Pancreas (tissue), 10 donors: ENCODE measurements around the gene MMP15. TPM values are rescaled to one million over a fixed set of nuclear protein-coding genes. Genes with fewer than 3 reads are reported as not detected.

Experiments
- ATAC-seq, 4 donors: fragments of 200-7000 bp; cut with Tn5 transposase; one replicate each; pipeline versions ENCODE4 v1.8.0 to v1.9.1; 2020; ENCODE audit warnings: mild to moderate bottlenecking in 4 of 4, moderate library complexity in 4 of 4
- DNase-seq, 6 donors: peaks; one replicate each; pipeline ENCODE4 v3.0.0-alpha.2; 2020
- FAIRE-seq: peaks from 2 replicates; lab custom pipeline; 2012; peaks lifted over from hg19 to GRCh38; lab: Jason Lieb, UNC
- H3K27ac ChIP-seq, 4 donors: fragments of 200-600 bp; sonication (generic); 1 replicate in 3 of 4; 2 replicates in 1 of 4; pipeline versions ENCODE4 v1.5.0 to v1.8.0; 2020
- H3K27me3 ChIP-seq, 4 donors: fragments of 200-600 bp; one replicate each; pipeline ENCODE4 v1.8.0; 2021
- H3K36me3 ChIP-seq, 3 donors: fragments of 200-600 bp; sonication (generic) in 1 of 3; one replicate each; pipeline versions ENCODE4 v1.5.0 to v1.8.0; 2020 to 2021
- H3K4me1 ChIP-seq, 3 donors: fragments of 200-600 bp; one replicate each; pipeline ENCODE4 v1.8.0; 2021
- H3K4me3 ChIP-seq, 4 donors: fragments of 200-600 bp; sonication (generic) in 2 of 4; one replicate each; pipeline versions ENCODE4 v1.5.0 to v1.8.0; 2020 to 2021
- H3K9me3 ChIP-seq, 4 donors: fragments of 200-600 bp; one replicate each; pipeline ENCODE4 v1.8.0; 2021
- WGBS, 2 donors: extraction: QIAGEN DNeasy Blood & Tissue Kit; methylation state at CpG; one replicate each; pipeline ENCODE4 v1.1.7; 2013; 5-methylcytosine and 5-hydroxymethylcytosine counted together
- intact Hi-C, 3 donors: fragments of 100-400 bp; cut with DNase I; formaldehyde crosslinking; loops; one replicate each; pipeline versions ENCODE4 v1.11.1 to v1.14.2; 2022
- polyA plus RNA-seq, 2 donors: library from polyadenylated mRNA; stranded (reverse); fragments of 200-250 nt; gene quantifications; one replicate each; pipeline ENCODE4 v1.2.3, GENCODE V29; 2013
- total RNA-seq, 6 donors: library from RNA; stranded (reverse); fragmentation: NEBNext Ultra II Directional in 4 of 6; extraction: Animal tissue kit (Norgen Biotek cat#: 25700) in 4 of 6; gene quantifications; one replicate each; pipeline versions ENCODE4 v1.2.1 to v1.2.4, GENCODE V29; 2021 to 2023
- TF ChIP-seq, protein P1 (sequence below), 4 donors: fragments of 200-600 bp; sonication (generic) in 3 of 4; IDR thresholded peaks; one replicate each; pipeline versions ENCODE4 v1.5.0 to v1.8.0; 2021; ENCODE audit warnings: antibody characterized with exemption in 4 of 4
- donor health status: healthy with polysubstance abuse.
- donor health status: DM: no; HTN: no; CAD: no; lungs with moderate emphysema.
- donor health status: DM: no; HTN: no; CAD: no.
- donor health status: control.
- donor health status: control.
- donor health status: Bipolar disorder and iron deficiency.
- donor health status: DM: yes; HTN: yes; CAD: no.
- donor health status: DM: no; HTN: no; CAD: no.
- donor health status: DM: no; HTN: no; CAD: no.
- donor health status: DM: yes; HTN: yes; CAD: no.

The MMP15 gene
- total and polyA plus RNA-seq, 8 donors = 11.2 to 30.2 (median 21.0) TPM

DNA sequence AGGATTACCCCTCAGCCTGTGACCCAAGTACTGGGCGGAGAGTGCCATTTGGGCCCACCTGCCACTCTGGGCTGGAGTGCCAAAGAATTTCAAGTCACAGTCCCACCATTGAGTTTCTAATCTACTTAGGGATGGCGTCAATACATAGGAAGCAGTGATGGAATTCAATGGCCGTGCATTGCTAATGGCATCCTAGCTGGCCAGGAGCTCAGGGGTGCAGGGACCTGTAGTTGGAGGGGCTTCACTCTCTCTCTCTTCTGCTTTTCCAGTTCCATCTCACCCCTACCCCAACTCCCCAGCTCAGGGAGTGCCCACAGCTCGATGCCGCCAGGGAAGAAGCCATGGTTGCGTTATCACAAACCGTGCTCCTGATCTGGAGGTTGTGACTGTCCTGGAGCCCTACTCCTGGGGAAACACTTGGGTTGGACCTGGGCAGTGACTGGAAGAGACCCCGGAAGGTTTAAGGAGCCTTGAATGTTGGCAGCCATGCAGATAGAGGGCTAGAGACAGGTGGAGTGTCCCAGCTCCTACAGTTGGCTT lies 2.4 kb downstream of the MMP15 start:
- TF ChIP-seq, protein P1, sequence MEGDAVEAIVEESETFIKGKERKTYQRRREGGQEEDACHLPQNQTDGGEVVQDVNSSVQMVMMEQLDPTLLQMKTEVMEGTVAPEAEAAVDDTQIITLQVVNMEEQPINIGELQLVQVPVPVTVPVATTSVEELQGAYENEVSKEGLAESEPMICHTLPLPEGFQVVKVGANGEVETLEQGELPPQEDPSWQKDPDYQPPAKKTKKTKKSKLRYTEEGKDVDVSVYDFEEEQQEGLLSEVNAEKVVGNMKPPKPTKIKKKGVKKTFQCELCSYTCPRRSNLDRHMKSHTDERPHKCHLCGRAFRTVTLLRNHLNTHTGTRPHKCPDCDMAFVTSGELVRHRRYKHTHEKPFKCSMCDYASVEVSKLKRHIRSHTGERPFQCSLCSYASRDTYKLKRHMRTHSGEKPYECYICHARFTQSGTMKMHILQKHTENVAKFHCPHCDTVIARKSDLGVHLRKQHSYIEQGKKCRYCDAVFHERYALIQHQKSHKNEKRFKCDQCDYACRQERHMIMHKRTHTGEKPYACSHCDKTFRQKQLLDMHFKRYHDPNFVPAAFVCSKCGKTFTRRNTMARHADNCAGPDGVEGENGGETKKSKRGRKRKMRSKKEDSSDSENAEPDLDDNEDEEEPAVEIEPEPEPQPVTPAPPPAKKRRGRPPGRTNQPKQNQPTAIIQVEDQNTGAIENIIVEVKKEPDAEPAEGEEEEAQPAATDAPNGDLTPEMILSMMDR (IDR thresholded peaks at IDR 0.05) = no peak
- FAIRE-seq (no peak), ATAC-seq (no peak), DNase-seq (no peak)
- WGBS, 2 donors = 64 to 77% methylated on average over 8 of the region's 8 CpGs
- peak overlapping the region; percentile 39 to 90 (median 83) for H3K27ac ChIP-seq
- H3K36me3 ChIP-seq = no peaks in the 10 kb centered on the region
- H3K9me3 ChIP-seq = no peaks in the 10 kb centered on the region
- H3K4me1 ChIP-seq = peaks cover 23 to 39% (median 38%) of the 10 kb centered on the region in 3 donors
- H3K4me3 ChIP-seq = peak overlapping the region in 2 of 4 donors; percentile 73 to 86
- intact Hi-C loops = loop anchor here in 1 of 3 donors (10.0 kb wide), 1 partner anchor 97 kb away; the partner anchor contains the start of gene CFAP20
- no peaks in the 10 kb centered on the region for H3K27me3 ChIP-seq

DNA sequence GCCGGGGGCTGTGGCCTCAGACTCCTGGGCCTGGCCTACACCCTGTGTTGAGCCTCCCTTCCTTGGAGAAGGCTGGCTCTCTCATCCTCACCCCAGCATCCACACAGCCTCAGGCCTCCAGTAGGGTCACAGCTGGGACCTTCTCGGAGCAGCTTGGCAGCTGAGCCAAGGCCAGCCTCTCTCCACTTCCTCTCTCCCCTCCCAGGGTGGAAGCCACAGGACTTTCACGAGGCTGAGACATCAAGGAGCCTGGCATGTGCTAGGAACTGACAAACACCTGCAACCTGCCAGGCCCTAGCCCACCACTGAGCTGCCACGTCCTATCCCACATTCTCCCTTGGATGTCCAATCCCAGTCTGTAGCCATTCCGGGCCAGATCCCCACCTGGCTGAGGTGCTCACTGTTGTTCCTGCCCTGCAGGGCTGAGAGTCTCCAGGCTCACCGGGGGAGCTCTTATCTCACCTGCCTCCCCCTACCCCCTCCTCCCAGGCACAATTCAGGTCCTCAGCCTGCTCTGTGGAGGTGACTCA lies 3.1 kb downstream of the MMP15 start:
- no peaks in the 10 kb centered on the region for H3K9me3 ChIP-seq
- H3K27ac ChIP-seq = peak overlapping the region; percentile 12 to 84 (median 60)
- H3K27me3 ChIP-seq = no peaks in the 10 kb centered on the region
- H3K36me3 ChIP-seq = no peaks in the 10 kb centered on the region
- peaks cover 28 to 43% (median 39%) of the 10 kb centered on the region in 3 donors for H3K4me1 ChIP-seq
- ATAC-seq (no peak), FAIRE-seq (no peak), DNase-seq (peak in 2 of 6 donors; percentile 34 to 48)
- intact Hi-C loops = loop anchor here in 1 of 3 donors (10.0 kb wide), 1 partner anchor 96 kb away; the partner anchor contains the start of gene CFAP20
- no peak overlapping the region for H3K4me3 ChIP-seq
- WGBS, 2 donors = 28 to 34% methylated on average over 6 of the region's 6 CpGs
- TF ChIP-seq, protein P1 (IDR thresholded peaks at IDR 0.05) = no peak

DNA sequence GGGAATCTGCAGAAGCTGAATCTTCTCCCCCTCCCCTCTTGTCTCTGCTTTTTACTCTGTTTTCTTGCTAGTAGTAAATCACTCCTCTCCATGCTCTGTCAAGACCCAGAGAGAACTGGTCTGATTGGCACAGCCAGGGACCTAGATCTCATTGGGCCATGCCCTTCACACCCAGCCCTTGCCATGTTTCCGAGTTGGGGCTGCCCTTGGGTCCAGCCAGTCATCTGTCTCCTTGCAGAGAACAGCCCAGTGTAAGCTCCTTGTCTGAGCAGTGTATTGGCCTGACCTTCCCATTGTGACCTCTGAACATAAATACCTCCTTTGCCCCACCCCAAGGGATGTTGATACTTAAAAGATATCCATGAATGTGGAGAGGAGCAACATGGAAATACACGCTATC lies 3.9 kb downstream of the MMP15 start:
- Histone ChIP-seq H3K27ac (peak overlapping the region in 1 of 4 donors; percentile 82), H3K4me3 (no peak overlapping the region), H3K36me3 (no peaks in the 10 kb centered on the region), H3K9me3 (no peaks in the 10 kb centered on the region), H3K4me1 (peaks cover 28 to 44% (median 43%) of the 10 kb centered on the region in 3 donors), H3K27me3 (no peaks in the 10 kb centered on the region)
- TF ChIP-seq, protein P1 (IDR thresholded peaks at IDR 0.05) = no peak
- no peak for ATAC-seq
- intact Hi-C loops = loop anchor here in 1 of 3 donors (10.0 kb wide), 1 partner anchor 95 kb away; the partner anchor contains the start of gene CFAP20
- FAIRE-seq = no peak
- WGBS, 2 donors = 58 to 63% methylated on average over 2 of the region's 2 CpGs
- no peak for DNase-seq

DNA sequence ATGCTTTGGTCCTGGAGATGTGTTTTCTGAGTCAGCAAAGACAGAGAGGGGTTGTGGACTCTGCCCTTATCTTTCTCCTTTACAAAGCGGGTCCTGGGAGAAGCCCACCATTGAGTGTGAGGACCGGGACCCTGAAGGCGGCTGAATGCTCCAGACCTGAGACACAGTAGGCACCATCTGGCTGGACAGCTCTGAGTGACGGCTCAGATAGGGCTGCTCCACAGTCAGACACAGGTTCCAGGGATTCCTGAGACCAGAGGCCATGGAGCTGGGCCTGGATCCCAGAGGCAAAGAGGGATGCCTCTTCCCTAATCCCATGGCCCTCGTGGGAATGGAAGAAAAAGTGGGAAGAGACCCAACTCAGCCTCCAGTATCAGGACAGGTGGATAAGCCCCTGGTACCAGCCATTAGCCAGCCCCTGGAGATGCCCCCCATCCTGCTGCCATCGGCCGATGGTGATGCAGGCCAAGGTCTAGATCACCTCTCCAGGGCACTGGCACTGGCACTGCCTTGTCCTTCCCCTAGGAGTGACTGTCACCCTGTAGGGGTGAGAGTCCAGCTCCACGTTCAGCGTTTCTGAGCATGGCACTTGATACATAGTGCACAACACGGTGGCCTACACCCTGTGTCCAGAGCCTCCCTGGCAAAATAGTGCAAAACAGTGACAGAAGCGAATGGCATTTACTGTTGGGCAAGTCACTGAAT lies 4.7 kb downstream of the MMP15 start:
- intact Hi-C loops = no loop called here
- Histone ChIP-seq H3K4me3 (no peak overlapping the region), H3K27ac (peak overlapping the region in 1 of 4 donors; percentile 78), H3K4me1 (peaks cover 28 to 43% (median 41%) of the 10 kb centered on the region in 3 donors), H3K9me3 (no peaks in the 10 kb centered on the region), H3K27me3 (no peaks in the 10 kb centered on the region), H3K36me3 (no peaks in the 10 kb centered on the region)
- 82 to 83% methylated on average over 11 of the region's 11 CpGs for WGBS, 2 donors
- ATAC-seq (no peak), FAIRE-seq (no peak), DNase-seq (no peak)
- TF ChIP-seq, protein P1 (IDR thresholded peaks at IDR 0.05) = no peak
